Esophagus muscularis mucosa (tissue), 3 donors: ENCODE results near the gene IGF2BP3.

Experiments used
- CTCF ChIP-seq, 3 experiments: fragments of 200-600 bp in 2 of 3; fragments of 450-650 bp in 1 of 3; sonication (generic) in 2 of 3; IDR thresholded peaks; one replicate each; pipeline ENCODE4 v1.5.1; 2017 to 2019; ENCODE audit warnings: antibody characterized with exemption in 3 of 3, mild to moderate bottlenecking in 2 of 3, moderate library complexity in 1 of 3
- POLR2A ChIP-seq: fragments of 450-650 bp; IDR thresholded peaks from one replicate; pipeline ENCODE4 v1.6.1; 2017; ENCODE audit warnings: antibody characterized with exemption, moderate library complexity, mild to moderate bottlenecking, low read depth
- POLR2AphosphoS5 ChIP-seq, 2 donors: sonication (generic); formaldehyde crosslinking; IDR thresholded peaks; one replicate each; pipeline ENCODE4 v1.6.1; 2017; ENCODE audit warnings: antibody characterized with exemption in 2 of 2

GRCh38 chr7:23292623-23293022, 177.7 kb downstream of the IGF2BP3 start:
- no peak for TF ChIP-seq CTCF (IDR thresholded peaks at IDR 0.05)
- TF ChIP-seq POLR2AphosphoS5 (IDR thresholded peaks at IDR 0.05), result no peak
- no peak for TF ChIP-seq POLR2A
